Kidney tubule cell (primary cell): ENCODE measurements around the gene MMD2.

Experiments used
- DNase-seq: peaks from one replicate; pipeline ENCODE4 v3.0.0-alpha.2; 2018; ENCODE audit warnings: low spot score

MMD2 gene

GRCh38 chr7:4868493-4868892, 90.5 kb downstream of the MMD2 start:
- DNase-seq = no peak

DNA sequence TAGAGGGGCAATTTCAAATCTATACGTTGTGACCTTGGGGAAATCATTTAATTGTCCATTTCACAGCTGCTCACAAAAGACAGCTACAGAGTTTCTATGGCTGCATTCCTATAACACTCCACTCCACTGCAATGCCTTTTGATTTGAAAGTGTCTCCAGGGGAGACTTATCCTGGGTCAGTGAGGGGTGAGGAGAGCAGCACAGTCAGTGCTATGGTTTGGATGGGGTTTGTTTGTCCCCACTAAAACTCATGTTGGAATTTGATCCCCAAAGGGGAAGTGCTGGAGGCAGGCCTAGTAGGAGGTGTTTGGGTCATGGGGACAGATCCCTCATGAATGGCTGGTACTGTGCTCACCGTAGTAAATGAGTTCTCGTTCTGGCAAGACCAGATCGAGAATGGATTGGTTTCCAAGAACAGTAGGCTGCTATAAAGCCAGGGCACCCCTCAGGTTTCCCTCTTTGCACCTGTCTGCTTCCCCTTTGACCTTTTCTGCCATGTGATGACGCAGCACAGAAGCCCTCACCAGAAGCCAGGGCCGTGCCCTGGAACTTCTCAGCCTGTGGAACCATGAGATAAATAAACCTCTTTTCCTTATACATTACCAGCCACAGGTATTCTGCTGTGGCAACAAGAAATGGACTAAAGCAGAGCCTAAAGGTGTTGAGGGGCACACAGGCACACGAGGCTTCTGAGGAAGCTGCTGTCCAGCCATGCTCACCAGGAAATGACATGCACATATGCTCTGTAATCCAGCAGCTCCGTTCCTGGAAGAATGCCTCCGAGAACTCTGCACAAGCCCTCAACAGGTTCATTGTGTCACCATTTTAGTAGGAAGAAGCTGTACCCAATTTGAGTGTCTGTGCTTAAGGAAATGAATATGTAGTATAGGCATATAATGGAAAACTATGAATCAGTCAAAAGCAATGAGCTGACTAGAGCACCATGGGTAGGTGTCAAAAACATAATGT, 92.2 kb downstream of the MMD2 start:
- no peak for DNase-seq

- DNase-seq = no peak
Measured at GRCh38 chr7:4862156-4862555, 96.8 kb downstream of the MMD2 start.

GRCh38 chr7:4861673-4862072, 97.3 kb downstream of the MMD2 start, which contains the start of gene PAPOLB:
PAPOLB (minus strand) TSS chr7:4862030; CDS start chr7:4861810, 220 bp downstream.
- no peak for DNase-seq

DNA sequence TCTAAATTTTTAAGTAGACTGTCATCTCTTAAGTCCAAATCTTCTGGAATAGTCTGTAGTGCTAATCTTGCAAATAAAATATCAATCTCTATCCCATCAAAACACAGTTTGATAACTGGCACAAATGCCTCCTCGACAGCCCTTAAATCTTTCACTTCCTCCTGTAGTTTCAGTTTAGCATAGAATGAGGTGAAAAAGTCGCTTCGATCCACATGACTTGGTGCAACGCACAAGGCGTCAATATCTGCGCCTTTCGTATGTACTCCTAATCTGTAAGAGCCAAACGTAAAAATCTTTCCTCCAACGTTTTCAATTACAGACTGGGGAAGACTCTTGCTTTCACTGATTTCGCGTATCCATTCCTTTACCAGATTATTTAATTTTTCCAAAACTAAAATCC, 97.8 kb downstream of the MMD2 start:
- no peak for DNase-seq

GRCh38 chr7:4857189-4857588, 101.8 kb downstream of the MMD2 start:
- DNase-seq = no peak

DNA sequence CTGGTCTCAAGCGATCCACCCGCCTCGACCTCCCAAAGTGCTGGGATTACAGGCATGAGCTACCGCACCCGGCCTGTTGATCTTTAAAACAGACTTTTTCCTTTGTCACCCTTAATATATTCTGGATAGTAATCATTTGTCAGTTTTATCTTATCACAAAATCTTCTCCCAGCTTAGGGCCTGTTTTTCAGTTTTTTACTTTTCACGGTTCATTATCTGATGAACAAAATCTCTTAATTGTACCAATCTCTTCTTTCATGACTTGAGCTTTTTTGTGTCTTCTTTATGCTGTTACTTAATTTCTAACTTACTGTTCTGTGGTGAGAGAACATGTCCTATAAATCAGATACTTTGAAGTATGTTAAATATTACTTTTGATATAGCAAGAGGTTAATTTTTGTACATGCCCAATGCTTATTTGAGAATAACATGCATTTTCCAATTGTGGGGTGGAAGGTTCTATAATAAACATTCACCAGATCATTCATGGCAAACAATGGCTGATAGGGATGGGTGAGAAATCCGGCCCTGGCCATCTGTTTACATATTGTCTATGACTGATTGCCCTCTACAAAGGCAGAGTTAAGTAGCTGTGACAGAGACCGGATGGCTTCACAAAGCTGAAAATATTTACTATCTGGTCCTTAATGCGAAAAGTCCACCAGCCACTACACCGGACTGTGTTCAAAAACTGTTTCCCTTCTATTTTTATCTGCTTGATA, 102.5 kb downstream of the MMD2 start:
- no peak for DNase-seq
